Upper lobe of left lung (tissue), 4 donors: Measurements from ENCODE around the gene PEX13.
"Not testable (repeated sequence)": the region's sequence is repeated elsewhere in the genome, so short reads cannot be mapped to it uniquely, and the experiment has no call there.

Experiments used
- EP300 ChIP-seq, 4 donors: sonication (generic); formaldehyde crosslinking; IDR thresholded peaks; one replicate each; pipeline ENCODE4 v1.5.1; 2017; ENCODE audit warnings: antibody characterized with exemption in 4 of 4, control low read depth in 2 of 4
- POLR2A ChIP-seq, 4 donors: fragments of 450-650 bp; IDR thresholded peaks; one replicate each; pipeline ENCODE4 v1.5.1; 2016 to 2017; ENCODE audit warnings: antibody characterized with exemption in 4 of 4, mild to moderate bottlenecking in 2 of 4
- TF ChIP-seq, protein P1 (sequence below), 6 experiments: fragments of 450-650 bp in 4 of 6; fragments of 200-600 bp in 2 of 6; sonication (generic) in 2 of 6; IDR thresholded peaks; one replicate each; pipeline ENCODE4 v1.5.1; 2016 to 2019; ENCODE audit warnings: antibody characterized with exemption in 6 of 6

- TF ChIP-seq, protein P1, sequence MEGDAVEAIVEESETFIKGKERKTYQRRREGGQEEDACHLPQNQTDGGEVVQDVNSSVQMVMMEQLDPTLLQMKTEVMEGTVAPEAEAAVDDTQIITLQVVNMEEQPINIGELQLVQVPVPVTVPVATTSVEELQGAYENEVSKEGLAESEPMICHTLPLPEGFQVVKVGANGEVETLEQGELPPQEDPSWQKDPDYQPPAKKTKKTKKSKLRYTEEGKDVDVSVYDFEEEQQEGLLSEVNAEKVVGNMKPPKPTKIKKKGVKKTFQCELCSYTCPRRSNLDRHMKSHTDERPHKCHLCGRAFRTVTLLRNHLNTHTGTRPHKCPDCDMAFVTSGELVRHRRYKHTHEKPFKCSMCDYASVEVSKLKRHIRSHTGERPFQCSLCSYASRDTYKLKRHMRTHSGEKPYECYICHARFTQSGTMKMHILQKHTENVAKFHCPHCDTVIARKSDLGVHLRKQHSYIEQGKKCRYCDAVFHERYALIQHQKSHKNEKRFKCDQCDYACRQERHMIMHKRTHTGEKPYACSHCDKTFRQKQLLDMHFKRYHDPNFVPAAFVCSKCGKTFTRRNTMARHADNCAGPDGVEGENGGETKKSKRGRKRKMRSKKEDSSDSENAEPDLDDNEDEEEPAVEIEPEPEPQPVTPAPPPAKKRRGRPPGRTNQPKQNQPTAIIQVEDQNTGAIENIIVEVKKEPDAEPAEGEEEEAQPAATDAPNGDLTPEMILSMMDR (IDR thresholded peaks at IDR 0.05) = not testable (repeated sequence)
- not testable (repeated sequence) for TF ChIP-seq POLR2A, EP300 (IDR thresholded peaks at IDR 0.05)
Measured at GRCh38 chr2:61012303-61012702, 5.2 kb upstream of the PEX13 start.
